ENCODE results near the gene USP12. TPM values are rescaled to one million over a fixed set of nuclear protein-coding genes. Genes with fewer than 3 reads are reported as not detected.

USP12 gene
- total RNA-seq, 1 donor from 2014 or later = 20.1 TPM

DNA sequence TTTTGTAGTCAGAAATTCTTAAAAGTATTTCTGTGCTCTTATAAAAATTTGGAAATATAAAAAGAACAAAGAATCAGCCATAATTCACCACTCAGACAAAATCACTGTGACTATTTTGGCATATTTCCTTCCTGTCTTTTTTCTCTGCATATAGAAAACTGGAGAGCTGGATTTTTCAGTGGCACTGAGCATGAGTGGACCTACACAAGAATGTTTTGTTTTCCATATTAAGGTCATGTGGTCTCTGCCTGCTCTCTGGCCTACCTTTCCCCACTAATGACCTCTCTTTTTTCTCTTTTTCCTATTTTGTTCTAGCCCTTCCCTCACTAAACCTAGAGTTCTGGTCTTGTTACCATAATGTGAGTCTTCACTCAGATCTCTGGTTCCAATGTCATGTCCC, 17.6 kb upstream of the USP12 start:
- intact Hi-C loops (cut with micrococcal nuclease) = no loop called here
- DNase-seq (no peak), ATAC-seq (no peak)

DNA sequence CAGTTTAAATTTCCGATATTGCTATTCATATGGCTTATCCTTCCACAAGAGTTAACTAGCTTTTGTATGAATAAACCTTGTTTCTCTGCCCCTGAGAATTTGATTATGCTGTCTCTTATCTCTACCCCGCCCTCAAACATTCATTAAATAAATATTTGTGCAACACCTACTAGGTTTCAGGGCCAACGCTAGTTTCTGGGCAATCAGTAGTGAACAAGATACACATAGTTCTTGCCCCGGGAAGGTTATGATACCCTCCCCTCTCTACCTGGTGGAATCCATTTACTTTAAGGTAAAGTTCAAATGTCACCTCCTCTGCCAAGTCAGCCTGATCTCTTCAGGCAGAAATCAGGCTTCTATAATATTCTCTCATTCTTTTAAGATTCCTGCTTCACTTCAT, 16.6 kb upstream of the USP12 start:
- ATAC-seq (no peak), DNase-seq (no peak)
- intact Hi-C loops (cut with micrococcal nuclease) = no loop called here

DNA sequence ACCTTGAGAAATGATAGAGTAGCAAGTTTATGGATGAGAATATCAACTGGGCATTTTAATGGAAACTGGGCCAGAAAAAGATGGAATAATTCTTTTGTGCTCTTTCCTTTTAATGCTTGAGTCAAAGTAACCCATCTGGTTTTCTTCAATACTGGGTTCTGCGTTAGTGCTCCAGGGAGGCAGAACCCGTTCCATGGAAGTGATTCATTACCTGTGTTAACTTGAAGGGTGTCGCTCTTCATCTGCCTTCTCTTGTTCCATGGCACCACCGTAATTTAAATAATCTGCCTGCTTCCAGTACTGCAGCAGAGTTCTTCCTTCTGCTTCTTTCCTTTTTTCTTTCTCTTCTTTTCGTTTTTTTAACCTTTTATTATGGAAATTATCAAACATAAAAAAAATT, 14.7 kb upstream of the USP12 start:
- DNase-seq = no peak
- no peak for ATAC-seq
- intact Hi-C loops (cut with micrococcal nuclease) = no loop called here

DNA sequence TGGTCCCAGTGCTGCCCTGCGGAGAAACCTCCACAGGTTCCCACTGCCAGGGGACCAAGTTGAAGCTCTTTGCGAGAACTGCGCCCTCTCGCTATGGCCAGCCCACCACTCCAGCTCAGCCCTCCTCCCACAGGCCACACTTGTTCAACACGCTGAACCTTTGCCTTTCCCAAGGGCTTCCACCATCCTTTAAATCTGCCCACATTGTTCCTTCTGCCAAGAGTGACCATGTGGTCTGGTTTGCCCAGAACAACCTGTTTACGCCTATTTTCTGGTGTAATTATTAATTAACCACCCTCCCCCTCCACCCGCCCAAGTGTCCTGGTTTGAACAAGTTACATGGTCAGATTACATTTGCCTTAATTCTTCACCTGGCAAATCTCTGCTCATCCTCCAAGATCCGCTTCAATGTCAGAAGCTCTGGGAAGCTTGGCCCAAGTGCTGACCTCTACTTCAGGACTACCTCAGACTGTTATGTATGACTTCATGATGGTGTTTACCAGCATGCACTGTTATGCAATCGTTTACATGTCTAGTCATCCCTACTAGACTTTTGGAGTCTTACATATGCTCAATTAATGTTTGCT, 12.0 kb upstream of the USP12 start:
- intact Hi-C loops (cut with micrococcal nuclease) = no loop called here
- DNase-seq = no peak
- ATAC-seq = no peak

DNA sequence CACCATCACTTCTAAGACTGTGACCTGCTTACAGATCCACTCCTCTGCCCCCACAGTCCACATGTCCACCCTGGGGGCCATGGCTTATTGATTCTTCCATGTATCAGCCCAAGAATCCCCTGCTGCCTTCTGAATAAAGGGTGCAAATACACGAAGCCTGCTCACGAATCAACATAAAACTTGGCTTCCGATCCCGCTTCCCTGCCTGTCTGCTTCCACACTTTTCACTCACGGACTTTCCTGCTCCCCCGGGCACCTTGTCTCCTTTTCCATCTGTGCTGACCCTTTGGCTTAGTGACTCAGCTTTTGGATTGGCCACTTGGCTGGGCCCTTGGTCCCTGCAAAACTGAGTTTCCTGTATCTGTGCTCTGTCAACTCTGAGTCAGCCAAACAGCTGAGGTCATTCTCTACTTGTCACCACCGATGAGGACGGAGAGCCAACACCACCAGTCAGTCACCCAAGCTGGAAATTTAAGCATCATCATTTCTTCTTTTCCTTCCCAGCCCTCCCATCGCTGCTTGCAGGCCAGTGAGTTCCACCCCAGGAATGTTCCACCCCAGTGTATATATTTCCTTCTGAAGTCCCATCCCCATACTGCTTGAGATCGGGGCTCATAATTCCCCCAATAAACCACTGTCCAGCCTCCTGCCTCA, 11.4 kb upstream of the USP12 start:
- intact Hi-C loops (cut with micrococcal nuclease) = no loop called here
- DNase-seq (peak; percentile 66), ATAC-seq (peak; percentile 98)

DNA sequence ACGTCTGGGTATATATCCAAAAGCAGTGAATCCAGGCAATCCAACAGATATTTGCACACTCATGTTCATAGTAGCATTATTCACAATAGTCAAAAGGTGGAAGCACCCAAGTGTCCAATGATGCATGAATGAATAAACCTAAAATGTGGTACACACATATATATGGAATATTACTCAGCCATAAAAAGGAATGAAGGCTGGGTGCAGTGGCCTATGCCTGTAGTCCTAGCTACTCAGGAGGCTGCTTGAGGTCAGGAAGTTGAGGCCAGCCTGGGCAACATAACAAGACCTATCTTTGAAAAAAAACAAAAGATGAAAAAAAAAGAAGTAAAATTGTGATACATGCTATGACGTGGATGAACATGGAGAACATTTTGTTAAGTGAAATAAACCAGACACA, 10.4 kb upstream of the USP12 start:
- no peak for DNase-seq
- ATAC-seq = no peak
- intact Hi-C loops (cut with micrococcal nuclease) = no loop called here

DNA sequence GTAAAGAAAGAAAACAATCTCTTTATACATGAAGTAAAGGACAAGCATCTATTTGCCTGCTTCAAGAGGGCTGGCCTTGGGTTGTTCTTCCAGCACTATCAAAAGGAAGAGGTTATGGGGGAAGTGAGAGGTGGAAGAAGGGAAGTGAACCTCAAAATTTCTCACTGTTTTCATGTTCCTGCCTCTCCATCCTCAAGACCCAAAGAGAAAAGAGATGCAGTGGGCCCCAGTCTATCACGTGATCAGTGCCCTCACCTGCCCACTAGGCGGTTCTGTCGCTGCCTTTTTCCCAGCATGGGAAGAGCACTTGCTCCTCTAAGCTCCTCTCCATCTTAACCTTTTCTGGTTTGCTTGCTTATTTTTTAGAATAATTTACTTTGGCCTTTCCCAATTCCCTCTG, 6.2 kb upstream of the USP12 start:
- DNase-seq (no peak), ATAC-seq (no peak)
- intact Hi-C loops (cut with micrococcal nuclease) = no loop called here

DNA sequence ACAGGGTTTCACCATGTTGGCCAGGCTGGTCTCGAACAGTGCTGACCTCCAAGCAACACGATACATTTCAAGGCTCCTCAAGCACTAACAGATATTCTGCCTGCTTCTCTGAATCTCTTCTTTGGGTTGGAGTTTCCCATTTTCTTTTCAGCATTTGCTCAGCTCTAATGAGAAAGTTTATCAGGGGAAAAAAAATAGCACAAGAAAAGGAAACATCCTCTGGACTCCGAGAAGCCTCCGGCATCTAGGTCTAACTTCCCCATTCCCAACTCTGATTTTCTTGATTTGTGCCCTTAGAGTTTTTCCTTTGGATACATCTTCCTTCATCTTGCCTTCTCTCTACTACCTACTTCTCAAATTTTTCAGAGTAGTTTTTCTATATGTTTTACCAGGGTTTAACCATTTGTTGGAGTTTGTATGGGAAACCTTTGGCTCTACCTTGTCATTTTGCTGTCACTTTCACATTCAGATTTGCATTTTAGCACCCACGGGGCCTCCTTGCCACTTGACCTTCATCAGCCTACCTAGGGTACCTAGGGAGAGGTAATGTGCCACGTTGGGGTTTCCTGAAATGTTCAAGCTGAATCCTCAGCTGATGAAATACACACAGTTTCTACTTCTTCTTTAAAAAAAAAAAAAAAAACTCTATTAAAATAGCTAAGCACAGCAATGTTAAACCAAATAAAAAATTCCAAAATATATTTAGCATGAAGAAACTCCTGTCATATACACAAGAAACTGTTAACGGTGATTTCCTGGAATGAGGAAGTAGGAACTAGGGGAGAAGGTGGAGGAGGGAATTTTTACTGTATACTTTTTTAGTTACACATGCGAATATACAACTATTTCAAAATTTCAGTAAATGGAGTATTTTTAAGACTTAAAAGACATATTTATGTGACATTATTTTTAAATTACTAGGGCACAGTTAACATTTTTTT, 5.1 kb upstream of the USP12 start:
- no peak for ATAC-seq
- intact Hi-C loops (cut with micrococcal nuclease) = no loop called here

DNA sequence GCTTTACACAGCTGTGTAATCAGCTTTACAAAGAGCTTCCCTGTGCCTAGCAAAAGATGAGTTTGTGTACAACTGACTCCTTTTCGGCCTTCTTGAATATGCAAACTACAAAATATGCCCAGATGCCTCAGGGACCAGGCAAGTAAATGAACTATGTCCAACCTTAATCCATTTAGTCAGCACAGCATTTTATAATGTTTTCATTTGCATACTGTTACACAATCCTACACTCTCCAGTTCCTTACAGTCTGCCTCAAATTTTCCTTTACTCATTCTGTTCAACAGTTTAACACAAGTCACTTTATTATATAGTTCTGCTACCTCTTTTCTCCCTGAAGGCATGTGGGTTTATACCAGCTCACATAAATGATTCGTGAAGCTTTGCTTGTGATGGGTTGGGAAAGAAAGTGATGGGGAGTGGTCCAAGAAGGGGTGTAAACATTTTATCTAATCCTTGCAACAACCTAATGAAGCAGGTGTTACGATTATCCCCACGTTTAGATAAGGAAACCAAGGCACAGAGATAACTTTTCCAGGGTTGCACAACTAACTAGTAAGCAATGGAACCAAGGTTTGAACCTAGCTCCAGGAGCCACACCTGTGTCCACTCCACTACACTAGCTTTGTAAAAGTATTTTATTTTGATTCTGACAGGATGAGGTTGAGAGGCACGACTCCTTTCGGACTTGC, 3.3 kb upstream of the USP12 start:
- intact Hi-C loops (cut with micrococcal nuclease) = no loop called here
- no peak for DNase-seq

More for the DNA sequence above, 5.1 kb upstream of the USP12 start:
- no peak for DNase-seq

DNA sequence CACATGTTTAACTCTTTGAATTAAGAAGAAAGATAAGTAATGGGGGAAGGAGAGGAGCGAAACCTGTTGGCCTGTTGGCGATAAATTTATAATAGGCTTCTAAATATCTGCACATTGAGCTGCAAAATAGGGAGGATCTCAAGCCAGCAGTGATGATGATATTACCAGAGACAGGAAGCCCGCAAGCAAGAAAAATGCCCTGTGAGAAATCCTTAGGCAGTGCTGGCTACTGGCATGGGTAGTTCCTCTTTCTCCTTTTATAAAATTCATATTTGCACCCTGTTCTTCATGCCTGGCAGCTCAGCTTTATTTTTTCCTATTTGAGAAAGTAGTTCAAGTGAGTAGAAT, 858 bp upstream of the USP12 start:
- intact Hi-C loops (cut with micrococcal nuclease) = no loop called here
- DNase-seq (no peak), ATAC-seq (no peak)

More for the DNA sequence above, 3.3 kb upstream of the USP12 start:
- ATAC-seq = no peak

DNA sequence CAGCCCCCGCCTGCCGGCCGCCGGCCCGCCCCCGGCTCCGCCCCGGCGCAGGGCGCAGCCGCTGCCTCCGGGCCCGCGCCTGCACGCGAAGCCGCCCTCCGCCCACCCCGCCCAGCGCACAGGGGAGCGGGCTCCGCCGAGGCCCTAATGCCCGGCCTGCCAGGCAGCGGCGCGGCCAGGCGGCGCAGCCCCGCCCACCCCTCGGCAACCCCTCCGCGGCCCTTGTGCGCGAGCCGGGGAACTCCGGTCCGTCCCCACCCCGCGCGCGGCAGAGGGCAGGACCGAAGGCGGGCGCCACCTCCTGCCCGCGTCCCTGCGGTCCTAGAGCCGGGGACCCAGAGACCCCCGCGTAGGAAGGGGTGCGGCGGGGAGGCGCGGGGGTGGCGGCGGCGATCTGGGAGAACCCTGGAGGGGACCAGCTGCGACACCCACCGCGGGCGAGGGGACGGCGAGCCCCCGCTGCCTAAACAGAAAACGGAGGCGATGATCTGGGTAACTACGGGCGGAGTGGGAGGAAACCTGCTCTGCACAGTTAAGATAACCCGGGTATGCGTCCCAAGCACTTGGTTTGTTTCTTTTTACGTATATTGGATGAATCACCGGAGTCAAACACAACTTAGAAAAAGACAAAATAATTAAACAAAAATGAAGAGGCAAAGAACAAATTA, 350 bp upstream of the USP12 start:
- ATAC-seq (peak; percentile 99), DNase-seq (peak; percentile 96)
- intact Hi-C loops (cut with micrococcal nuclease) = no loop called here

DNA sequence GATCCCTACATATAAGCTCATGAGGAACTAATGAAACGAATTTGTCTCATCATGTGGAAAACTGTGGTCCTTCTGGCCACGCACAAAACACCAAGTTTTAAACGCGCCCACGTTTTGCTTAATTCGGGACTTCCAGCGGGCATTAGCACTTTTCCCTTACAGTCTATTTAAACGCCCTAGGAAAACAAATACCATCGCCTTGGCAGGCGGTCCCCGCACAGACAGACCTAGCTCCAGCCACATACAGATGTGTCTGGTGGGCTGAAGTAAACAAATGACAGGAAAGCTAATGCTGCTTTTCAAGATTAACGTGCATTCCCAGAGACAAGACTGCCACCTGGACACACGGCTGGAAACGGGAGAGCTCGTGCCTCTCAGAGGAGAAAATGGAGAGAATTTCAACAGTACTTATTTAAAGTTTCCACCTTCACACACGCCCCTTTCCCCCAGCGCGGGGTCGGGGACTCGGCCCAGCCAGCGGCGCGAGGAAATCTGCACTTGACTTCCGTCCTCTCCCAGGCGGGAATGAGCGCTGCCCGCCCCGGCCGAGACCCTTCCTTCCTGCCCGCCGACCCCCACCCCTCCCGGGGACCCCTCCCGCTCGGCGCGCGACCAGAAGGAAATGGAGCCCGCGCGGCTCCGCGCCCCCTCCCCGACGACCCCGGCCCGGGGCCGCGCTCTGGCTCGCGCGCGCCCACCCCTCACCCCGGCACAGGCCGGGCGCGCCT, 931 bp downstream of the USP12 start:
- DNase-seq (peak; percentile 57), ATAC-seq (no peak)
- intact Hi-C loops (cut with micrococcal nuclease) = no loop called here

DNA sequence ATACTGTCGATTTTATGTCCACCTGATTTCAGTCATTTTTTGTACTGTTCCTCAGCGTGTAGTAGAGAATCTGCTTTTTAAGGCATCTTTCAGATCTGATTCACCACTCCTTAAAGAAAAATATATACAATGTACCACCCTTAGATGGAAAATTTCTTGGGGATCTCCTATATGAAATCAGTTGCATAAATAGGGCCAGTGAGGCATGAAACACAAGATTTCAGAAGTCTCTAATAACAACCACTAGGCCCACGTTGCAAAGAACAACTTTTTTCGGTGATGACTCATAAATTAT, 1.4 kb downstream of the USP12 start:
- no peak for DNase-seq
- intact Hi-C loops (cut with micrococcal nuclease) = no loop called here
- ATAC-seq = no peak

DNA sequence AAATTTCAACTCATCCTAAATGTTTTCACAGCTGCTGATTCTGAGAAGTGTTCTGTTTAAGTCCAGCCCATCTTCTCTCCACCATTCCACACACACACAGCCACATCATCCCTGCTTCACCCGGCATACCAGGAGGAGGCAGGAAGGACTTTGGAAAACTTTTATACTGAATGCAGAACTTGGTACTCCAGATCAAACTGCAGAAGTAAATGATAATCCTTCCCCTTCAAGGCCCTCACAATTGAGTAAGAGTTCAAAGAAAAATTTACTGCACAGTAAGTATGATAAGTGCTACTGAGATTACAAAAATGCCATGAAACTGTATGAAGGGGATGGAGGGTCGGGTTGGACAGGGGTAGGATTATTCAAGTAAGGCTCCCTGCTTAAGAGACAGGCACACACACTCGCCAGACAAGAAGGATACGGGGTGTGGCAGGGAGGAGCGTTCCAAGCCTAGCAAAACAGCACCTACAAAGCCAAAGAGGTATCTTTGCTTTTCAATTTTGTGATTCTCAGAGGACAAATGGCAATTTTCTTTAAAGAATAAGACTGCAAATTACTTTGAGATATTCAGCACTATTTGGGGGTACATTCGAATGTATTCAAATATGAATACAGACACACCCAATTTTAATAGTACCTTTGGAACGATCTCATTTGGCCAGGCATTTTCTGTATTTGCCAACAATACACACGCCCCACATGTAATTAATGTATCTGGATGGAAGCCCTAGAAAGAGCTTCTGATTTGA, 2.5 kb downstream of the USP12 start:
- ATAC-seq (no peak), DNase-seq (no peak)
- intact Hi-C loops (cut with micrococcal nuclease) = no loop called here

DNA sequence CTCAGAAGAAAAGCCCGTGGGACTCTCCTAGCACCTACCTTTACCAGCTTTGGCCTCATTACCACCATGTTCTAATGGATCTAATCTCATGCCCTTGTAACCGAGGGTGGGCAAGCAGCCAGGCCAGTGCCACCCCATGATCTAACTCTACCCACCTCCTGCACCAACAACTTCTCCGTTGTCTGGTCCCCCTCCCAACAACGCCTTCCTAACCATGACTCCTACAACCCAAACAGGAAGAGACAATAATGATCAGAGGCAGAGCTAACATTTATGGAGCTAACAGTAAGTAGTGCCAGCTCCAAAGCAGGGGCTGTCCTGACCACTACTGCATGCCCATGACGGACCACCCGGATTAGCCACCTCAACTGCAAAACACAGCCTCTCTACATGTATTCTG, 3.5 kb downstream of the USP12 start:
- intact Hi-C loops (cut with micrococcal nuclease) = no loop called here
- ATAC-seq (no peak), DNase-seq (peak; percentile 47)

DNA sequence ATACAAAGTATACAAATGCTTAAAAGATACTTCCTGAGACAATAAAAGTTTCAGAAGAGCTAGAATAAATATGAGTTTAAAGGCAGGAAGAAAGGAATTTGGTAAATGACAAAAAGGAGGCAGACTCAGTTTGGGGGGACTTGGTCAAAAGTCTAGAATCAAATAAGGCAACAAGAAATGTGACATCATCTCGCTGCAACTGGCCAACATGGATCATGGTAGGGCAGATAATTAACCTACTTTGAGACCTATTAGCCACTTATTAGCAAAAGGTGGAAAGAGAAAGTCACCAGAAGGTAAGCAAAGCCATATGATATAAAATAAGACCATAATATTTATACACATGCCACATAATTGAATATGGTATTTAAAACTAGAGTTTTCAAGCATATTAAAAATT, 5.3 kb downstream of the USP12 start:
- intact Hi-C loops (cut with micrococcal nuclease) = no loop called here
- ATAC-seq (no peak), DNase-seq (no peak)

DNA sequence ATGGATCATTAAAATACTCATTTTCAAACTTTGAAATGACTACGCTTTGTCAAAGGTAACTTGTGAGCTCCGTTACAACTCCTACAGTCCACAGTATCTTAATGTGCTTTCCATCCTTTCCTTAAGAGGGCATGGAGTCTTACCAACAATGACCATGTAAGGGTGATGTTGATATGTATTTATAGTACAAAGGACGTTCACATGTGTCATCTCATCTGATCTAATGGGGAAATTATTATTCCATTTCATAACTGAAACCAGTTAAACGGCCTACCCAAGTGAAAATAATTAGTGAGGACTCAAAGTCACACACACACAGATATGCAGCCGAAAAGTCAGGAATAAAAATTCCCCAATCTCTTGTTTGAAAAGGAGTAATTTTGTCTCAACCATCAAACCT, 9.6 kb downstream of the USP12 start:
- ATAC-seq (no peak), DNase-seq (no peak)
- intact Hi-C loops (cut with micrococcal nuclease) = no loop called here

DNA sequence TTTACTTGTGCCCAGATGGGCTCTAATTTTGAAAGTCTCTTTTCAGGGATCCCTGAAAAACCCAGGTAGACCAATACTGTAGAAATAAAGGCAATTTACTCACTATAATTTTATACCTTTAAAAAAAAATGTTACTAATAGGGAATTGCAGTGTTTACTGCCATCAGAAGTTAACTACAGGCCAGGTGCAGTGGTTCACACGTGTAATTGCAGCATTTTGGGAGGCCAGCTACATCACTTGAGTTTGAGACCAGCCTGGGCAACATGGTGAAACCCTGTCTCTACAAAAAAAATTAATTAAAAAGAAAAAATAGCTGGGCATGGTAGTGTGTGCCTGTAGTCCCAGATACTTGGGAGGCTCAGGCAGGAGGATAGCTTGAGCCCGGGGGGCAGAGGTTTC, 10.2 kb downstream of the USP12 start:
- DNase-seq (no peak), ATAC-seq (no peak)
- intact Hi-C loops (cut with micrococcal nuclease) = no loop called here
